ENCODE measurements around the gene BIN1.

BIN1 gene

GRCh38 chr2:127091886-127092285 is 15.1 kb downstream of the BIN1 start:
- Histone ChIP-seq H3K79me1 (replicated peaks; ENCODE audit: low read length, poor library complexity, severe bottlenecking) (peaks cover 32% of the 10 kb centered on the region), H3K27ac (ENCODE audit: low read length, poor library complexity, severe bottlenecking) (no peak overlapping the region), H2BK5ac (ENCODE audit: low read depth, low read length, poor library complexity, severe bottlenecking) (no peak overlapping the region), H2AFZ (ENCODE audit: low read depth, low read length) (no peak overlapping the region), H2BK15ac (ENCODE audit: low read depth, poor library complexity, severe bottlenecking) (no peak overlapping the region), H2BK12ac (ENCODE audit: low read length in 2 of 2) (no peak overlapping the region), H3K14ac (ENCODE audit: low read length in 2 of 2) (no peak overlapping the region), H3K23ac (ENCODE audit: low read length in 2 of 2) (no peak overlapping the region), H3K4me3 (ENCODE audit: insufficient read depth in 1 of 2, low read depth in 1 of 2, low read length in 2 of 2) (no peak overlapping the region), H3K36me3 (ENCODE audit: control insufficient read depth in 1 of 2, insufficient read depth in 2 of 2, low read depth in 1 of 2, low read length in 2 of 2) (peaks cover 8 to 13% of the 10 kb centered on the region in 2 experiments), H3K27me3 (ENCODE audit: control insufficient read depth in 1 of 2, insufficient read depth in 1 of 2, low read length in 2 of 2) (no peaks in the 10 kb centered on the region), H2AK5ac (ENCODE audit: low read length, severe bottlenecking) (no peak overlapping the region), H3K9ac (ENCODE audit: low read length) (no peak overlapping the region), H3K4ac (ENCODE audit: low read depth in 1 of 2, low read length in 2 of 2) (no peak overlapping the region), H3K9me3 (ENCODE audit: control insufficient read depth, low read length) (no peaks in the 10 kb centered on the region), H3K4me2 (ENCODE audit: low read length, poor library complexity, severe bottlenecking) (no peak overlapping the region), H2BK120ac (ENCODE audit: low read depth, low read length) (no peak overlapping the region), H3K4me1 (ENCODE audit: control insufficient read depth, insufficient read depth, low read depth, low read length) (peaks cover 68% of the 10 kb centered on the region), H4K91ac (ENCODE audit: low read length) (peak overlapping the region; percentile 6), H4K8ac (ENCODE audit: low read length) (no peak overlapping the region), H3K18ac (ENCODE audit: low read depth in 1 of 2, low read length in 2 of 2) (no peak overlapping the region)
- WGBS: 92% methylated on average over 2 of the region's 6 CpGs
- DNase-seq: no peak

GRCh38 chr2:127091148-127091547 is 15.8 kb downstream of the BIN1 start:
- no peak overlapping the region for H2AK5ac ChIP-seq (ENCODE audit: low read length, severe bottlenecking)
- H3K9ac ChIP-seq (ENCODE audit: low read length): no peak overlapping the region
- H3K79me1 ChIP-seq (replicated peaks; ENCODE audit: low read length, poor library complexity, severe bottlenecking): peaks cover 32% of the 10 kb centered on the region
- no peak overlapping the region for H3K4me2 ChIP-seq (ENCODE audit: low read length, poor library complexity, severe bottlenecking)
- WGBS: 95% methylated on average over 5 of the region's 5 CpGs
- H2BK5ac ChIP-seq (ENCODE audit: low read depth, low read length, poor library complexity, severe bottlenecking): no peak overlapping the region
- H3K9me3 ChIP-seq (ENCODE audit: control insufficient read depth, low read length): no peaks in the 10 kb centered on the region
- H3K27me3 ChIP-seq (ENCODE audit: control insufficient read depth in 1 of 2, insufficient read depth in 1 of 2, low read length in 2 of 2): no peaks in the 10 kb centered on the region
- H2BK120ac ChIP-seq (ENCODE audit: low read depth, low read length): no peak overlapping the region
- H3K4ac ChIP-seq (ENCODE audit: low read depth in 1 of 2, low read length in 2 of 2): no peak overlapping the region
- no peak overlapping the region for H3K4me3 ChIP-seq (ENCODE audit: insufficient read depth in 1 of 2, low read depth in 1 of 2, low read length in 2 of 2)
- no peak overlapping the region for H3K18ac ChIP-seq (ENCODE audit: low read depth in 1 of 2, low read length in 2 of 2)
- H4K91ac ChIP-seq (ENCODE audit: low read length): no peak overlapping the region
- peaks cover 8 to 11% of the 10 kb centered on the region in 2 experiments for H3K36me3 ChIP-seq (ENCODE audit: control insufficient read depth in 1 of 2, insufficient read depth in 2 of 2, low read depth in 1 of 2, low read length in 2 of 2)
- H2AFZ ChIP-seq (ENCODE audit: low read depth, low read length): no peak overlapping the region
- DNase-seq: no peak
- peaks cover 69% of the 10 kb centered on the region for H3K4me1 ChIP-seq (ENCODE audit: control insufficient read depth, insufficient read depth, low read depth, low read length)
- no peak overlapping the region for H3K27ac ChIP-seq (ENCODE audit: low read length, poor library complexity, severe bottlenecking)
- no peak overlapping the region for H4K8ac ChIP-seq (ENCODE audit: low read length)
- H2BK15ac ChIP-seq (ENCODE audit: low read depth, poor library complexity, severe bottlenecking): no peak overlapping the region
- no peak overlapping the region for H3K14ac ChIP-seq (ENCODE audit: low read length in 2 of 2)
- no peak overlapping the region for H2BK12ac ChIP-seq (ENCODE audit: low read length in 2 of 2)
- H3K23ac ChIP-seq (ENCODE audit: low read length in 2 of 2): no peak overlapping the region

- Histone ChIP-seq H2BK5ac (ENCODE audit: low read depth, low read length, poor library complexity, severe bottlenecking) (no peak overlapping the region), H3K9me3 (ENCODE audit: control insufficient read depth, low read length) (no peaks in the 10 kb centered on the region), H3K4me2 (ENCODE audit: low read length, poor library complexity, severe bottlenecking) (no peak overlapping the region), H2BK12ac (ENCODE audit: low read length in 2 of 2) (peak overlapping the region in 1 of 2 experiments; percentile 61), H2BK15ac (ENCODE audit: low read depth, poor library complexity, severe bottlenecking) (no peak overlapping the region), H2AFZ (ENCODE audit: low read depth, low read length) (no peak overlapping the region), H3K9ac (ENCODE audit: low read length) (no peak overlapping the region), H2AK5ac (ENCODE audit: low read length, severe bottlenecking) (no peak overlapping the region), H3K18ac (ENCODE audit: low read depth in 1 of 2, low read length in 2 of 2) (no peak overlapping the region), H3K23ac (ENCODE audit: low read length in 2 of 2) (no peak overlapping the region), H3K4me3 (ENCODE audit: insufficient read depth in 1 of 2, low read depth in 1 of 2, low read length in 2 of 2) (no peak overlapping the region), H4K91ac (ENCODE audit: low read length) (peak overlapping the region; percentile 14), H2BK120ac (ENCODE audit: low read depth, low read length) (no peak overlapping the region), H3K4ac (ENCODE audit: low read depth in 1 of 2, low read length in 2 of 2) (no peak overlapping the region), H3K4me1 (ENCODE audit: control insufficient read depth, insufficient read depth, low read depth, low read length) (peaks cover 70% of the 10 kb centered on the region), H4K8ac (ENCODE audit: low read length) (no peak overlapping the region), H3K27ac (ENCODE audit: low read length, poor library complexity, severe bottlenecking) (no peak overlapping the region), H3K36me3 (ENCODE audit: control insufficient read depth in 1 of 2, insufficient read depth in 2 of 2, low read depth in 1 of 2, low read length in 2 of 2) (peaks cover 5 to 11% of the 10 kb centered on the region in 2 experiments), H3K79me1 (replicated peaks; ENCODE audit: low read length, poor library complexity, severe bottlenecking) (peaks cover 32% of the 10 kb centered on the region), H3K14ac (ENCODE audit: low read length in 2 of 2) (peak overlapping the region in 1 of 2 experiments; percentile 66), H3K27me3 (ENCODE audit: control insufficient read depth in 1 of 2, insufficient read depth in 1 of 2, low read length in 2 of 2) (no peaks in the 10 kb centered on the region)
- WGBS: 87% methylated on average over 14 of the region's 18 CpGs
- DNase-seq: no peak
These were observed 16.5 kb downstream of the BIN1 start for GRCh38 chr2:127090281-127091120.

- Histone ChIP-seq H3K4me1 (ENCODE audit: control insufficient read depth, insufficient read depth, low read depth, low read length) (peaks cover 72% of the 10 kb centered on the region), H3K9me3 (ENCODE audit: control insufficient read depth, low read length) (no peaks in the 10 kb centered on the region), H2BK5ac (ENCODE audit: low read depth, low read length, poor library complexity, severe bottlenecking) (no peak overlapping the region), H2BK120ac (ENCODE audit: low read depth, low read length) (no peak overlapping the region), H3K9ac (ENCODE audit: low read length) (no peak overlapping the region), H3K36me3 (ENCODE audit: control insufficient read depth in 1 of 2, insufficient read depth in 2 of 2, low read depth in 1 of 2, low read length in 2 of 2) (peaks cover 5 to 11% of the 10 kb centered on the region in 2 experiments), H3K27ac (ENCODE audit: low read length, poor library complexity, severe bottlenecking) (no peak overlapping the region), H4K91ac (ENCODE audit: low read length) (peak overlapping the region; percentile 14), H2AK5ac (ENCODE audit: low read length, severe bottlenecking) (no peak overlapping the region), H3K4me3 (ENCODE audit: insufficient read depth in 1 of 2, low read depth in 1 of 2, low read length in 2 of 2) (no peak overlapping the region), H2BK12ac (ENCODE audit: low read length in 2 of 2) (peak overlapping the region in 1 of 2 experiments; percentile 42), H2AFZ (ENCODE audit: low read depth, low read length) (no peak overlapping the region), H2BK15ac (ENCODE audit: low read depth, poor library complexity, severe bottlenecking) (no peak overlapping the region), H3K4ac (ENCODE audit: low read depth in 1 of 2, low read length in 2 of 2) (no peak overlapping the region), H3K18ac (ENCODE audit: low read depth in 1 of 2, low read length in 2 of 2) (no peak overlapping the region), H3K4me2 (ENCODE audit: low read length, poor library complexity, severe bottlenecking) (no peak overlapping the region), H3K14ac (ENCODE audit: low read length in 2 of 2) (no peak overlapping the region), H4K8ac (ENCODE audit: low read length) (peak overlapping the region; percentile 12), H3K23ac (ENCODE audit: low read length in 2 of 2) (no peak overlapping the region), H3K79me1 (replicated peaks; ENCODE audit: low read length, poor library complexity, severe bottlenecking) (peaks cover 30% of the 10 kb centered on the region), H3K27me3 (ENCODE audit: control insufficient read depth in 1 of 2, insufficient read depth in 1 of 2, low read length in 2 of 2) (no peaks in the 10 kb centered on the region)
- DNase-seq: no peak
- 92% methylated on average over 10 of the region's 10 CpGs for WGBS
These were observed 17.3 kb downstream of the BIN1 start for GRCh38 chr2:127089478-127090235.

All from mesenchymal stem cell (in vitro differentiated cells and primary cell).